OCI-M2 (cell line): ENCODE results near the gene DNAJA2.

Experiments used
- DNase-seq: peaks from one replicate; lab custom pipeline; 2025; ENCODE audit not compliant: unreplicated experiment; lab: John Stamatoyannopoulos, UW

The DNAJA2 gene

GRCh38 chr16:46906360-46907060, 67.0 kb downstream of the DNAJA2 start:
- no peak for DNase-seq
